D341Med (cell line): ENCODE results near the gene LRFN2.
A peak's percentile ranks its signal among the peaks of the same experiment; 100 is the strongest.

Experiments used
- DNase-seq: peaks from one replicate; pipeline ENCODE4 v3.0.0; 2012; ENCODE audit warnings: low spot score

LRFN2 gene

DNA sequence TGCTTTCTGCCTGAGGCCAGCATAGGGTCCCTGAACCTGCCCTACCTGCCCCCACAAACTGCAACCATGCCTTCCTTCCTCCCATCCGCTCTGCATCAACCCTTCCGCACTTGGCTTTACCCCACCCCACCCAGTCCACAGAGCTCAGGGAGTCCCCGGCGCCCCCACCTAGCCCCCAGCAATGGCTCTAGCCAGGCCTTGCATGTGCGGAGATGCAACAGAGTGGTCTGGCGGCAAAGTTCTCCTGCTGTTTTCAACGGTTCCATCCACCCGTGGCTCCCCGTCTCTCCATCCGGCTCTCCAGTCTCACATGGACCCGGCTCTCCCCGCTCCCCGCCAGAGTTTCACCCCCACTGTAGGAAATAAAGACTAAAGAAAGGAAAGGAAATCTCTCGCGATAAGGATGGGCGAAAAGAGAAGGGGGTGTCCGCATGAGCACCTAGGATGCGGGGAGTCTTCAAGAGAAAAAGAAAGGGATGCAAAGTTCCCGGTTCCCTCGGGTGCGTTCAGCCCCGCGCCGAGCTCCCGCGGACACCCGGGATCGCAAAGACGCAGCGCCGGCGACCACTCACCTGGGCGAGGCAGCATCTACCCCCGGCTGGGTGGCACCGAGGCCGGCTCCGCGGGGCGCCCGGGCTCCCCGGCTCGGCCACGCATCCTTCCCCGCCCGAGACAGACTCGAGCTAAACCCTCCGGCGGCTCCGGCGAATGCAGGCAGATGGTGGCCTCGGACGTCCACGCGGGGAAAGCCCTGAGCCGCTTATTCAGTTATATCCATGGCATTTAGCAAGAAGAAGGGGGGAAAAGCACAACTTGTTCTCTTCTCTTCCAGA lies 579 bp downstream of the LRFN2 start:
- peak; percentile 56 for DNase-seq

DNA sequence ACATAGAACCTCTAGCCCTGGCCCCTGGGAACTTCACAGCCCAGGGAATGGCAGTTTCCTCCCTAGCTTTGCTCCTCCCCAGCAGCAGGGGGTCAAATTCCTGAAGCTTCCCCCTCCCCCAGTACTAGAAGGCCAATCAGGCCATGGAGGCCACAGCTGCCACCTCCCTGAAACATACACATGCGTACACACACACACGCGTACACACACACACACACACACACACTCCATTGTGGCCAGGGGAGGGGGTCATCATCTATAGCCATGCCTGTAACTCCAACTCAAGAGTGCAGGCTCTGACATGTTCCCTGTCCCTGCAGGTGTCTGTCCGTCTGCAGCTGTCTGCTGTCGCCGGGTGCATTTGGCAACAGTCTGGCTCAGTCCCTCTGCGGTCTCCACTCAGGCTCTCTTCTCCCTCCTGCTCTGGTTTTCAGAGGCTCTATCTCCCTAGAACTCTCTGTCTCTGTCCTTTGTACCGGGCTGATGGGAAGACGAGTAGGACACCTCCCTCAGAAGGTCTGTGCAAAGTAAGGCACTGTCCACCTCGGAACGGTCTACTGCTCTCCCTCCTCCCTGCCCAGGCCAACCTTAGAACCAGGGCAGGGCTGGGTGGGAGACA lies 1.4 kb downstream of the LRFN2 start:
- DNase-seq: no peak

DNA sequence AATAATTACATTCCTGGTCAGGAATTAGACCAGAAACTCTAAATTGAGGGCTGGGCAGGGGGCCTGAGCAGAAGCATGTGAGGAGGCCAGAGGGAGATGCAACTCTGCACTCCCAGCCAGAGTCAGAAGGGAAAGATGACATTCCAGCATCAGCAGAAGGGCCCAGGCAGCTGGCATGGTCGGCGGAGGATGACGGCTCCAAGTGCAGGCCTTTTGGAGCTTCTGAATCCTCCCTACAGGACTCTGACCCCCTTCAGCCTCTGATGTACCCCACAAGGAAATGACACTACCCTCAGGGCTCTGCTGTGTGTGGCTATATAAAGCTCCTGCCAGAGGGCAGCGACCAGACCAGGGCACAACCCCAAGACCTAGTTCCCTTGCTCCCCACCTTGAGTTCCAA lies 1.9 kb downstream of the LRFN2 start:
- DNase-seq: no peak

DNA sequence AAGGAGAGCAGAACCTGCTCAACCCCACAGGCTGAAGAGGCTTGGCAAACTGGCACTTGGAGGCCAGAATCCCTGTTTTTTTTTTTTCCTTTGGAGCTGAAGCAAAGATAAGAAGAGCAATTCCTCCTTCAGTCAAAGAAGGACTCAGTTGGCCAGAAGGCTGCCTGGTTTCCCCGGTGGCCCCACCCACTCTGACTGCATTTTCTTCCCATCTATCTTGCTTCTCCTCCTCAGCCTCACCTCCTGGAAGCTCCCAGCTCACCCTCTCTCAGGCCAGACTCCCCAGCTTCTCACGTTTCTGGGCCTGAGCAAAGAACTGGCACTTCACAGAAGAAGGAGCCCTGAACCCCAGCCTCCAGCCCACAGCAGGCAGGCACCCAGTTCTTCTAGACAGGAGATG lies 2.4 kb downstream of the LRFN2 start:
- no peak for DNase-seq

DNA sequence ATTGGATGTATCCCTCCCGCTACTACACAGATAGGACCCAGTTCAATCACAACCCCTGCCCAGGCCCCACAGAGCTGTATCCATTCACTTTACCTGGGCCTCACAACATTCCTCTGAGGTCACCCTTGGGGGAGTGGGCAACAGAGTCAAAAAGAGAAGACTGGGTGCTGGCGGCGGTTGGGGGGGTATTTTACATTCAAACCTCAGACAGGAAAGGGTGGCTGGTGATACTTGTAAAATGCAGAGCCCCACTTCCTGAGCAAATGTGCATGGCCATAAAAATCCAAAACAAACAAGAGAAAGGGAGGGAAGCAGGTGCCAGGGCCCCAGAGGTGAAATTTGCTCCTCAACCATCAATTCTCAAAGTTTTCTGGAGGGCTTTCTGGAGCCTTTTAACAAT lies 3.5 kb downstream of the LRFN2 start:
- DNase-seq: no peak

DNA sequence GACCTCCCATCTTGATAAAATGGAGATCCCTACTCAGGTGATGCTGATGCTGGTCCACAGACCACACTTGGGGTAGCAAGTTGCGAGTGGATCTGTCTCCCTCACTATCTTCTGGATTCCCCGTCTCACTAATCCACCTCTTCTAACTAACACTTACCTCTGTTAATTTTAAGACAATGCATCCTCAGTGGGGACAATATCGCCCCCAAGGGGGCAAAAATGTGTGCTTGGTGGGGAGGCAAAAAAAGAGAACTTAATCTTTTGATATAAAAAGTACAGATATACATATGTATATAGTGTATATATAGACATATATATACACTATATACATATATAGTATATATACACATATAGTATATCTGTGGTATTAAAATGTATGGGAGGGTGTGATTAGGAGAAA lies 4.3 kb downstream of the LRFN2 start:
- no peak for DNase-seq

DNA sequence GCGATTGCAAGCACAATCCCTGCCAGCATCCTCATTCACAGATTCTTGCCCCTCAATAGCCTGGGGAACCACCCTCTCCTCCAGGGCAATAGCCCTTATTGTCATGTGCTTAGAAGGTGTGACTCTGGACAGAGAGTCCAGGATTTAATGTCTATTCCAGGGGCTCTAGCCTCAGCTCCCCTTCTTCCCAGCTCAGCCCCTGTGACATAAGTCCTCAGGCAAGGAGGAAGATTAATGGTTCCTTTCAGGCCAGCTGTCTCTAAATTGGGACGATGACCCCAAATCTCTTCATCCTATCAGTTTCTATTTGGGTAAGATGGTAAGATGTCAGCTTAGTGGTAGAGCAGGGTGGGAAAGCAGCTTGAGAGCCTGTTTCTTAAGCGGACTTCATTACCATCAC lies 8.1 kb downstream of the LRFN2 start:
- DNase-seq: no peak

DNA sequence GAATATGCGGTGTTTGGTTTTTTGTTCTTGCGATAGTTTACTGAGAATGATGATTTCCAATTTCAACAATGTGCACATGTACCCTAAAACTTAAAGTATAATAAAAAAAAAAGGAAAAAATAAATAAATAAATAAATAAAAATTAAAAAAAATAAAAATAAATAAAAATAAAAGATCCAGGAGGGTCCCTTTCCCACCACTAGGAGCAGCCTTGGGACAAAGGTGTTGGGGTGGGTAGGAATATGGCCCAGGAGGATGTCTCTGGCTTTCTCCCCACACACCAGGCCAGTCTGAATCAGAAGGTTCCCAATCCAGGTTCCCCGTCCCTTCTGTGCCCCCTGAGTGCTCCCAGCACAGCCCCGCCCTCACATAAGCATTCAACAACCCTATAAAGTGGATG lies 9.5 kb downstream of the LRFN2 start:
- no peak for DNase-seq

DNA sequence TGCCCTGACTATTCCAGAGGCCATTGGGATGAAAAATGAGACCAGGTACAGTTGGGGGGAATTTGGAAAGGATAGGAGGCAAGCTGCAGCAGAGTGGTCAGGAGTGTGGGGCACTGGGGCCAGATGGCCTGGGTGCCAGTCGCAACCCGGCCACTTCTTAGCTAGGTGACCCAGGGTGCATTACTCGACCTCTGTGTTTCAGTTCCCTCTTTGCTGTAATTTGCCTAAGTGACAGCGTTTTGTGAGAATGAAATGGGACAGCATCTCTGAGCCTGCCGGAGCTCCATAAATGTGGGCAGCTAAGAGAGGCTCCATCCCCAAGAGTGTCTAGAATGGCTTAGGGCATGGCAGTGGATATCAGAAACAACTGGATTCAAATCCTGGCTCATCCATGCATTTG lies 13.9 kb downstream of the LRFN2 start:
- no peak for DNase-seq

DNA sequence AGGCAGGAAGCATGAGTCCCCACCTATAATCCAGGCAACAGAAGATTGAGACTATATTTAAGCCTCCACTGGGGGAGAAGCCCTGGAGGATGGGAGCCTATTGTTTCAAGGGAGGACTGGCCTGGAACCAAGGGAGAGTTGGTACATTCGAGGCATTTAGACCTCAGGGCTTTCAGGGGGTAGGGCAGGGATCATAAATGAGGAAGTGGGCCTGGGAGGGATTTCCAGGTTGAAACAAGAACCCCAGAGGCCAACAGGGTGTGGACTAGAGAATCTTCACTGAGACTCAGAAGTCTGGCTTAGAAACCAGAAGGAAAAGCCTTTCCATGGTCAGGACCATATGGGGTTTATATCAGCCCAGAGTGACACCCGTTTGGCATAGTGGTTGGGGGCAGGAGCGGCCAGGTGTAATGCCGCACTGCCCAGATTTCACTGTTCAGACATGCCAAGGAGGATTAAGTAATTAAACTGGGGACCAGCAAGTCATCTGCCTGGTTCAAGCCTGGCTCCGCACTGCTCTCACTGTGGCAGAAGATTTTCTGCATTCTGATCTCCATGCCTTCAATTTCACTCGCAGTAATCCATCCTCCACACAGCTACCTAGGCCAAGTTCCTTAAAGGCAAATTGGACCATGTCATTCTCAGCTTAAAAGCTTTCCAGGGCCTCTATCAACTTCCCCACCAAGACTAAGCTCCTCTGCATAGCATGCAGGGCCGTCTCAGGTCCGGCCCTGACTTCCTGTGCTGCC lies 17.8 kb downstream of the LRFN2 start:
- DNase-seq: no peak

DNA sequence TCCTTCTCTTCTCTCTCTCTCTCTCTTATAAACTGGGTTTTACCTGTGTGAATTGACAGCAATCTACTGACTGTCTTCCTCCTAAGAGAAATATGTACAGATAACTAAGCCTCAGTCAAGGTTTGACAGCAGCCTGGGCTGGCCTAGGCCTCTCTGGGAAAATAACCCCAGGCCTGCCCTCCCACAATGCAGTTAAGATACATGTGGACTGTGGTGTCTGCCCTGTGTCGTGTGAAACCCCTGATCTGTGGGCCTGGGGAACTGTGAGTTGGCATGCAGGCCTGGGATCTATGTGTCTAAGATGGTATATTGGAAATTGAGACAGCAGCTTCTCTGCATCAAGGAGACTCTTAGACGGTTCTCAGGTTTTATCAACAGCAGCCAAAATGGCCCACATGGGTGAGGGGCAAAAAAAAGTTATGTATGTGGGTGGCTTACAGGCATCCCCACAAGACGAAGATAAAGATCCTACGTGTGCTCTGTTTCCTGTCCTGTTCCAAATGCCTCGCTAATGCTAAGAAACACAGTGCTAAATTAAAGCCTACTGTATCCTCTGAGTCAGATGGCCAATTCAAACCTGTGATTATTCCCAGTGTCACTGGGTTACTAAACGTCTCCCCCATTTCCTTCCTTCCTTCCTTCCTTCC lies 19.0 kb downstream of the LRFN2 start:
- no peak for DNase-seq

DNA sequence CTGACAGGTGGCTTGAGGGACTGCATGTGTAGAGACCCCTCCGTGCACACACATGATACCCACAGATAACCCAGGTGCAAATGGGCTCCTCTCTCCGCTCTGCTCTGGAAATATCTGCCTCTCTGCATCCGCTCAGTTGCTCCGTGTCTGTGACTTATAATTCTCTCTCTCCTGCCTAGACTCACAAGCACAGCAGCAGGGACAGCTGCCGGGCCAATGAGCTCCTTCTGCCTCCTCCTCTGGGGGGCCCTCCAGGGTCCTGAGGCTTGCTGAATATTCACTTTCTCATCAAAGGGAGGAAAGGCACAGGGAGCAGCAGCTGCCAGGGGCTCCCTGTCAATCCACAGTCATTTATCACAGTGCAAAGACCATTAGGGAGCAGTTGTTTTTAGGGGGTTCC lies 24.1 kb downstream of the LRFN2 start:
- DNase-seq: no peak

DNA sequence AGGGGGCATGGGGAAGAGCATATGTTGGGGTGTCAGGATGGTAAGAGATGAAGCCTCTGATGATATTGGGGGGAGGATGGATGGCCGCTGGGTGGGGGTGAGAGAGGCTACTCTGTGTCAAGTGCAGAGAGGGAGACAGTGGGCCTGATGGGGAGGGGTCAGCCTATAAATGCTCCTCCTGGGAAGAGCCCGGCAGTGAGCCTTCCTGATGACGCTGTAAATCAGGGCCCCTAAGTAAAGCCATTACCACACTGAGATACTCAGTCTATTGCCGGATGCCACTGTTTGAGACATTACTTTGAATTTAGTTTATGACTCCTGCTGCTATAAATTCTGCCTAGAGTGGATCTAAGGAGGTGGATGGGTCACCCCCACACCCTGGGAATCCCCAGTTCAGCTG lies 28.1 kb downstream of the LRFN2 start:
- no peak for DNase-seq

DNA sequence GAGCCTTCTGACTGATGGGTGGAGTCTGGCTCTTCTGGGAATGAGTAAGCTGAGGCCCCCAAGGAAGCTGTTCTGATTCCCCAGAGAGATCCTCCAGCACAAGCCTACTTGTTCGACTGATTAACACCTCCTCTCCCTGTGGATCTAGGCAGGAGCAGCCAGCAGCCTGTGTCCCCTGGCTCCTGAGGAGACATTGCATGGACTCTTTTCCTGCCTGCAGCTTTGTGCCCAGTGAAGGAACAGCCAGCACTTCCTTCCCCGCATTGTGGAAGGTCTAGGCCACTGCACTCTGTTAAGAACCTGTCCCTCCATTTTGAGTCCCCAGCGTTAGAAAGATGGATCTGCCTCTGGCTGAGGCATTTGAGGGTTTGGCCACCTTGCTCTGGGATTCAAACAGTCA lies 29.1 kb downstream of the LRFN2 start:
- DNase-seq: no peak

DNA sequence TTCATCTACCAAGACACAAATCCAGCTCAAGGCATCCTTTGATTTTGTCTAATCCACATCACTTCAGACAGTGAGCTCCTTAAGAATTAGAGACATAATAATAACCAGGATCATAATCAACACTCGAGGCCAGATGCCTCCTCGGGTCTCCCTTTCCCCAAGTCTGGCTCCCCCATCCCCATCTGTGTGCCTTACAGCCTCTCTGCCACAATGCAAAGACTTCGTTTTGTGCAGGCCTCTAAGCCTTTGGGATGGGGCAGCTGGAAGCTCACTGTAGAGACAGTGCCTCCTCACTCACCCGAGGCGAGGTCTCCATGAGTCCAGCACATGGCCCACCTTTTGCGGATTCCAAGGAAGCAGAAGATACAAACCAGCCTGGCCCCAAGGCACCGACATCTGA lies 30.3 kb downstream of the LRFN2 start:
- DNase-seq: no peak

DNA sequence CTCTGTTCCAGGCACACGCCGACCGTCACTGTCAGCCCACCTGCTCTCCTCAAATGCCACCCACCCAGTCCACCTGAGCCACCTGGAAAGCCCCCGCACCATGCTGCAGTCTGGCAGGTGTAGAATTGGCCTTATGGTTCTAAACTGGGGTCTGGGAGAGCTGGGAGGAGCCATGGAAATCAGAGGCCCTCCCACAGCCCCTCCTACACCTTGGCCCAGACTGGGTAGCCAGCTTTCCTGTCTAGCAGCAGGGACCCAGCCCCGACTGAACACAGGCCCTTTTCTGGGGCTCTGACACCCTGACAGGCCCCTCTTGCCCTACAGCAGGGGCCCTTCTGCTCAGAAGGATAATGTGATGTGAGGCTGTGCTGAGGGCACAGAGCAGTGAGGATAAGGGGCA lies 31.1 kb downstream of the LRFN2 start:
- no peak for DNase-seq

DNA sequence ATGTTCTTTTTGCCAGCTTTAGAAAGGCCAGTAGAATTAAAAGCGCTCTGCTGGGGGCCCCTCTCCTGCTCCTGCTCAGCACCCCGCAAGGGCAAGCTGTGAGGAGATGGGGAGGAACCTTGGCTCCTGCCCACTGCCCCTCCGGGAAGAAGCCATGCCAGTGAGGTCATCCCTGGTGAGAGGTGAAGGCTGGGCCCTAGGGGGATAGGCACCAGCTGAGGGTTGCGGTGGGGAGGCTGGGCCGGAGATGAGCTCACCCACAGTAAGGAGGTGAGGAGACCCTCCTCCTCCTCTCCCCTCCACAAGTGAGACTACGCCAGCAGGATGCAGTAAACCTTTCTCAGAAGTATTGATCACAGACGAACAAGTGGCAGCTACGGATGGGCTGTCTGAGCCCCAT lies 32.1 kb downstream of the LRFN2 start:
- DNase-seq: no peak

DNA sequence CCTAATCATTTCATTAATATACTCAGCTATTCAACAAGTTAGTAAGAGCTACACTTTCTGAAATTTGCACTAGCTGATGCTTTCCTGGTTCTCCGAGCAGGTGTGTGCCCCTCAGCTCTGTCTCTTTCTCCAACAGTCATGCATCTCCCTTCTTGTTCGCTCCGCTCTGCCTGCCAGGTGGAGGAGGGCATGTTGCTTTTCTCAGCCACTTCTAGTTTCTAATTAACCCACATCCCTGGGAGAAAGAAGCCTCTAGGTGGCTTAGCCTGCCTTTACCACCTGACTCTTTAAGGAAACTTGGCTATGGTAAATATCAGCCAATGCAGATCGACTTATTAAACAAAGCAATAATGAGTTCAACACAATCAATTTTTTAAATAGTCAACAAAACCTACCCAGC lies 34.2 kb downstream of the LRFN2 start:
- no peak for DNase-seq

DNA sequence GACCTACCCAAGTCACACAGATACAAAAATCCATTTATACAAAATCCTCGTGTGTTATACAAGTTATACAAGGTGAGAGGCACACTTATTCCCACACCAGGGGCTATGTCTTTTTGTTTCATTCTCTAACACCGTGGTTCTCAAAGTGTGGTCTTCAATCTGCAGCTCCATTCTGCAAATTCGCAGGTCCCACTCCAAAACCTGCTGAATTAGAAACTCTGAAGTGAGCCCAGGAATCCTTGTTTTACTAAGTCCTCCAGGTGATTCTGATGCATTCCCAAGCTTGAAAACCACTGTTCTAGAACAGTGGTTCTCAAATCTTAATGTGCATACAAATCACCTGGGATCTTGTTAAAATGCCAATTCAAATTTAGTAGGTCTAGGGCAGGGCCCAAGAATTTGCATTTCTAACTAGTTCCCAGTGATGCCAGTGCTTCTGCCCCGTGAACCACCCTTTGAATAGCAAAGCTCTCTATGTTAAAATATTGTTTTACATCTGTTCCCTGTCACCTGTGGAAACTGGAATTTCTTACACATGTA lies 35.1 kb downstream of the LRFN2 start:
- DNase-seq: no peak

DNA sequence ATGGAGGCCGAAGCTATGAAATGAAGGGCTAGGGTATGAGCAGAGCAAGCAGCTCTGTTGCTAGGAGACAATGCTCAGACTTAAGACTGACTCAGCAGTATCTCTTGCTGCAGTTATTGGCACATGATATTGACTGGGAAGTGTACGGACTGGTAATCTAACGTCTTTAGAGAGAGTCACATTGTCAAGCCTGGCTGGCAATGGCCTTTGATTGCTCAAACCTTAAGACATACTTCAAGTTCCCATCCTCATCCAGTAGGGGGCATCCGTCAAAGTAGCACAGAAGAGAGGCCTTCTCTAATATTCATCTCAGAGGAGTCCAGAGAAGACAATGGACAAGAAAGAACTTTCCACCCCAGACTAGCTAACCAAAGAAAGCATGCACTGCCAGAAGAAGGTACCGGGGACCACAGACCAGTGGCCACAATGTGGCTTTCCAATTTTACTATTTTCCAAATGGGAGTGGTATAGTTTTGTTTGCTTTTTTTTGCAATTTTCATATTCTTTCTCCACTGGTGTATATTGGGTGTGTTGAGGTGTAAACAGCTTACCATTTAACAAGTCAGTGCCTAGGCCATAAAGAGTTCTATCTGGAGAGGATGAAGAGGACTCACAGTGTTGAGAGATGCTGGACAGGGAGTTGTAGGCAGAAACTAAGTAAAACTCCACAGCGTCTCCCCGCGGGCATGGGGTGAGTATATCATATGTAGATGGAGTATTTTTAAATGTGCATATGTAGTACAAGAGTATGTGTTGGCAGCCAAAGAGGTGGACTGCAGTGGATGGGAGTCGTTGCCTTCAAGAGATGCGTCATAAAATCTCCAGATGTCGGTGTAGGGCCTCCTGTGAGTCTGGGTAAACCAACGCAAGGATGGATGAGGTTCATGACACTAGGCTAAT lies 36.7 kb downstream of the LRFN2 start:
- DNase-seq: peak; percentile 56

DNA sequence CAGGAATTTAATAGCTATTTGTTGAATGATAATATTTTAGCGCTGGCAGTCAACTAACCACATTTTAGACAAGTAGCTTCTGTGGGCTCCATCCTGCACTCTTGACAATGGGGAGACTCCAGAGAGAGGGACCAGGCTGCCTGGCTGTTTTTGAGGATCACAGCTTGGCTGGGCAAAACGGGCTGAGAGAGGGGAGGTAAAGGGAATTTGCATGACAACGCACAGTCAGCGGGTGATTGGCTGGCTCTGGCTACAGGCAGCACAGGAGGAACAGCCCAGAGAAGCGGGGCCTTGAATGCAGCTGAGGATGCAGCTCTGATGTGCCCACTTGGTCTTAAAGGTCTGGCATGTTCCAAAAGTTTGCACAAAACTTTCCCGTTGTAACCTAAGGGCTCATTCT lies 41.2 kb downstream of the LRFN2 start:
- DNase-seq: no peak
